Inflammatory macrophage (primary cell): ENCODE data around the gene RASSF7.

Experiments used
- DNase-seq, 2 donors: peaks; one replicate each; pipeline ENCODE4 v3.0.0-alpha.2; 2020 to 2022

Gene RASSF7

GRCh38 chr11:553083-553987 lies 7.4 kb upstream of the RASSF7 start:
- no peak for DNase-seq

- no peak for DNase-seq
Measured at GRCh38 chr11:553988-554340, 6.8 kb upstream of the RASSF7 start.

DNA sequence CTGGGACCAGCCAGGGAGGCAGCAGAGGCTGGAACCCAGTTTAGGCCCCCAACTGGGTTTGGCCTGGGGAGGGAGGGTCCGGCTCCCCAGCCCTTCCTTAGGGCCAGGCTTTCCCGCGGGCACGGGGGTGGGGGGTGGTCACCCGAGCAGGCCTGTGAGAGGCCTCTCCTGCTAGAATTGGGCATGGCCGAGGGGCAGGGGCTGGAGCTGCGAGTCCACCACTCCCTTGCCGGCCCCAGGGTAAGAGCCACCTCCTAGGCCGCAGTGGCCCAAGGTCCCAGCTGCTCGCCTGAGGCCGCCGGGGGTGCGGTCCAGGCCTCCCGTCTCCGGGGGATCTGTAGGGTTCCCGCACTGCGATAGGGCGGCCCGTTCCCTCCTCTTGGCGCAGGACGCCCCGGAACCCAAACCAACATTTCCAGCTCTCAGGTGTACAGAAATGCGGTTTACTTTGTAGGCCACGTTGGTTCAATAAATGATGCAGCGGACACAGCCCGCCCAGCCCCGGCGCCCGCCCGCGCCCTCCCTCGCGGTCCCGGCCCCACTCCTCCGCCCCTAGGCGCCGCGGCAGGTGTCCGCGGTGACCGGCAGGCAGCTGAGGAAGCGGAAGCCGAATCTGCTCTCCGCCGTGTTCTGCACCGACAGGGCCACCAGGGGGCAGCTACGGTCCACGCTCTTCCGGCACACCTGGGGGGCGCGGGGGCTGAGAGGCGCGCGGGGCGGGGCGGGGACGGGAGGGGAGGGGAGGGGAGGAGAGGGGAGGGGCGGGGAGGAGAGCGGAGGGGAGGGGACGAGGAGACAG lies 6.1 kb upstream of the RASSF7 start:
- peak; percentile 23 to 60 for DNase-seq

DNA sequence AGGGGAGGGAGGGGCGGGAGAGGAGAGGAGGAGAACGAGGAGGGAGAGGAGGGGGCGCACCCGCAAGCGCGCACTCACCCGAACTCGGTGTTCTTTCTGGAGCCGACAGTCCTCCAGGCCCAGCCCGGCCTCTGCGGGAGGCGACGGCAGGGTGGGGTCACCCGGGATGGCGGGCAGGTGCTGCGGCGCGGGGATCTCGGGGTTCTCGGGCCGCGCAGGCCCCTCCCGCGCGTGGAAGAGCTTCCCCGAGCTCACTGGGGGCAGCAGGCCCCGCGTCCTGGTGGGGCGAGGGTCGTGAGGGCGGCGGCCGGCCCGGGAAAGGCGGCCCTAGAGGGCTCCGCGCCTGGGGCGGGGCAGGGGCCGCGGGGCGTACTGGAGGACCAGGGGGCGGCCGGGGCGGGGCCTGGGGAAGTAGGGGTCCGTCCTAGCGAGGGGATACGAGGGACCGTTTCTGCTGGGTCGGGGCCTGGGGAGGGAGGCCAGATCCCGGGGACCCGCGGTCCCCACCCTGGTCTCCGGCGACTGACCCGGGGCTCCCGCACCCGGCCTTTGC lies 5.5 kb upstream of the RASSF7 start:
- DNase-seq = no peak

DNA sequence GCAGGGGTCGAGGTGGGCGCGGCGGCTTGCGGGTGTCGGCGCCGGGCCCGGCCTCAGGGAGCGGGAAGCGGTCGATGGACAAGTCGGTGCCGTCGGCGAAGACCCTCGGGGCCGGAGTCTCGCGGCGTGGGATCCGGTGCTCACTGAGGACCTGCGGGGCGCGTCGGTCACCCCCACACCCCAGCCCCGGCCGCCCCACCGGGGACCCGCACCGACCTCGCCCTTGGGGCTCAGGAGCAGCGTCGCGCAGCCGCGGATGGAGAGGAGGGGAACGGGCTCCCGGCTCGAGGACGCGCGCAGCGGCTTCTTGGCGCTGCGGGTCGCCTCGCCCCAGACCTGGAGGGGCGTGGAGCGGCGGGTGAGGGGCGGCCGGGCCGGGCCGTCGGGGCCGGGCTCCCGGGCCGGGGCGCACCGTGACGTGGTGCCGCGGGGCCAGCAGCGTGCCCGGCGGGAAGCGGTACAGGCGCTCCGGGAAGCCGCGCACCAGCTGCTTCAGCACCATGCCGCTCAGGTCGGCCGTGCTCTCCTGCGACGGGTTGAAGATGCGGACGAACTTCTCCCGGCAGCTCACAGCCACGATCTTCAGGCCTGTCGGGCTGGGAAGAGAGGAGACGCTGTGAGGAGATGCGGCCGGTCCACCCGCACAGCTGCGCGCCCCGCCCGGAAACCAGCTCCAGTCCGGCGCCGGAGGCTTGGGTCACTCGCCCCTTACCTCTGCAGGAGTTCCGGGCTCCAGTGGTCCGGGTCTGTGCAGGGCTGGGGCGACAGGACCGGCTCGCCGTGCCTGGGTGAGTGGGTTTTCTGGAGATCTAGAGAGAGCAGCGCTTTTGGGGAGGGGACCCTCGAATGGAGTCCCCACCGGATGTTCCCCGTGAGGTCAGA lies 4.7 kb upstream of the RASSF7 start:
- DNase-seq = no peak

DNA sequence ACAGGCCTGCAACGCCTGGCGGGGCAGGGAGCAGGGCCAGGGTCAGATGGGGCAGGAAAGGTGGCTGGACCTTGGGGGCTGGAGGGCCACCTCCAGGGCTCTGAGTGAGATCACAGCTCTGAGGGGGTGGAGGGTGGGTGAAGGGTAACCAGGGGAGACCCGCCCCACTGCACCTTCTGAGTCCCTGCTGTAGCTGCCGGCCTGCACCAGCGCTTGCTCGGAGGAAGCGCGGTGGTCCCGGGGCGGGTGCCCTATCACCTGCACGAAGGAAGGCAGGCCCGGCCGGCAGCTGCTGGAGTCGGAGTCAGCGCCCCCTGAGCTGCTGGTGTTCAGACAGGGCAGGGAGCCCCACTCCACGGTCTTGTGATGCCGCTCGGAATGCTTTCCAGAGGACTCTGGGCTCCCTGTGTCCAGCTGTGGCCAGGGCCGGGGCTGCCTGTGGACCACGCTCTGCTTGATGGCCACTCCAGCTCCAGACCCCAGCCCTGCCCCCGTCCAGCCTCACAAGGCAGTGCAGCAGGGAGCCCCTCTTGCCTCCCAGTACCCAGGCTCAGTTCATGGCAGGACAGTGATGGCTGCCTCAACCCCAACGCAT lies 4.0 kb upstream of the RASSF7 start:
- no peak for DNase-seq

DNA sequence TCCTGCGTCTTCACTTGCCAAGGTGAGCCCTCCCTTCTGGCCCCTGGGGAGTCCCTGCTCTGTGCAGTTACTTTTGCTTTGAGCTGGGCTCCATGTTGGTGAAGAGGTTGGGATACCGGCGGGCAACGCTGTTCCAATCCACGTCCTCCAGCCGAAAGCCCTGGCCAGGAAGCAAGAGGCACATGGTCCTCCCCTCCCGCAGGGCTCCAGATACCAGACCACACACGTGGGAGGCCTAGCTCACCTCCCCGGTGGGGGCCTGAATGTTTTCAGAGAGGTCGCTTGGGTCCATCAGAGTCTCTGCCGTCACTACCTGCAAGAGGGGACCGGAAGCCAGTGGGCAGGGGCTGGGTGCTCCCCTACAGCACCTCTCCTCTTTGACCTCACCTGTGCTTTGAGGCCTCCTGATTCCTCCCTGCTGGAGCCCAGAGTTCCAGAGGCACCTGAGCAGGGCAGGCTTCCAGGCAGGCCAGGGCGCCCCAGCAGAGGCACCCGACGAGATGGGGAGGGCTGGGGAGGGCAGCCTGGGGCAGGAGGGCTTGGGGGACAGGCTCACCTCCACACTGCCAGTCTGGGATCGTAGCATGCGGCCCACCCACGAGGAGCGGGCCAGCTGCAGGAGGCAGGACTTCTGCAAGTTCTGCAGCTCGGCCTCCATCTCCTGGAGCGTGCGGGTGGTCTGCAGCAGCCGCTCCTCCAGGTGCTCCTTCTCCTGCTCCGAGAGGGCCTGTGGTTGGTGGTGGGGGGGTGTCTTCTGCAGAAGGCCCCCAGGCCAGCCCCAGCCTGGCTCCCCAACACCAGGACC lies 3.2 kb upstream of the RASSF7 start:
- no peak for DNase-seq

DNA sequence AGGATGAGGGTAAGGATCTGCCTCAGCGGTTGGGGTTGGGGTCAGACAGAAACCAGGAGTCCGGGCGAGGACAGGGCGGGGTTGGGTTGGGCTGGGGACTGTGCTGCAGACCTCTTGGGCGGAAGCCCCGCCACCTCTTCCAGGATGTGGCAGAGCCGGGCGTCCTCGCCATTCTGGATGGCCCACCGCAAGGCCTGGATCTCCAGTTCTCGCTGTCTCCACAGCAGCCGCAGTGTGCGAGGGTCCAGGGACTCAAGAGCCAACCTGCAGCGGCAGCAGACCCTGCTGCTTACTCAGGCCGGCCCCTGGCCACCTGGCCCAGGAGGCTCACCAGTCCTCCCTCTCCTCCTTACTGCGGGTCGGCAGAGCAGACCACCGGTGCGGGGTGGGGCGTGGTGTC lies 2.3 kb upstream of the RASSF7 start:
- DNase-seq = no peak

GRCh38 chr11:559020-559620 lies 1.6 kb upstream of the RASSF7 start:
- no peak for DNase-seq

DNA sequence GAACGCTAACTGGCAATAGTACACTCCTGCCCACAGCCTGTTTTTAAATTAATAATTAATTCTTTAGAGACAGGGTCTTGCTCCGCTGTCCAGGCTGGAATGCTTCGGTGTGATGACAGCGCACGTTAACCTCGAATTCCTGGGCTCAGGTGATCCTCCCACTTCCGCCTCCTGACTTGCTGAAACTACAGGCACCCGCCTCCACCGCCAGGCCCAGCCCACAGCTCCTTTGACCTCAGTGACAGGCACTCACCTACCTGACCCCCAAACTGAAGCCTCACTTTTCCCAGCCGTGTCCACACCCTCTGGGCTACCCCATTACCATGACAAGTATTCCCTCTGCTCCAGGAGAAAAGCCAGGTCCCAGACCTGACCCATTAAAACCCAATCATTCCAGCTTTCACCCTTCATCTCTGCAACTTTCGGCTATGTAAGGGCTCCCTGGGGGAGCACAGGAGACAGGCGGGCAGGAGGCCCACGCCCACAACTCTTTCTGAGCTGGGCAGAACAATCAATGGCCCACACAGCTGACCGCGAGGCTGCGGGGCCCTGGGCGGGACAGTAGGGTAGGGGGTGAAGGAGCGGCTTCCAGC lies 962 bp upstream of the RASSF7 start:
- DNase-seq = no peak

DNA sequence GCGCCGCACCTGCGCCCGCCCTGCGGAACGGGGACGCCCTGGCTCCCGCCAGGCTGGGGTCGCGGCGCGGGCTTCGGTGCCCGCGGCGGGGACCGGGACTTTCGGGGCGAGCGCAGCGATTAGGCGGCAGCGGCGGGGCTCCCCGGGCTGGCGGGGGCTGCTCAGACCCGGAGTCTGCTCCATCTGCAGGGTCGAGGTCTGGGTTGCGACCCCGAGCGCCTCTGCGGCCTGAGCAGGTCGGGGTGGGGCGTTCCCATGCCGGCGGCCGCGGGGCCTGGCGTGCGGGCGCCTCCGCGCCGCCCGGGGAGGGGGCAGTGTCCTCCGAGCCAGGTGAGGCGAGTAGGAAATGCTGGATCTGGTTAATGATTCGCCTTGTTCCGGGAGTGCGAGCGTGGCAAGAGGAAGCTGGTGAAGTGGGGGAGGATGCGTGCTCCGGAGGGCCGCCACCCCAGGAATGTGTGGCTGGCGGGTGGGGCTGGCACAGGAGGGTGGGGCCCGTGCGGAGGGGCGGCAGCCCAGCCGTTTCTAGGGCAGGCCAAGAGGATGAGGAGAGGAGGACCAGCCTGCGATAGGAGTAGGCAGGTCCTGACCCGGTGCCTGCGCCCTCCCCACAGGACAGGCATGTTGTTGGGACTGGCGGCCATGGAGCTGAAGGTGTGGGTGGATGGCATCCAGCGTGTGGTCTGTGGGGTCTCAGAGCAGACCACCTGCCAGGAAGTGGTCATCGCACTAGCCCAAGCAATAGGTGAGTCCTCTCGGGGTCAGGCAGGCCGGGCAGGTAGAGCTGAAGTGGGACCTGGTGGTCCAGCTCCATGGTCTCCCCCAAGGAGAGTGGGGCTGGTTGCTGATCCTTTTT lies 606 bp downstream of the RASSF7 start:
- DNase-seq = peak in 1 of 2 donors; percentile 23

GRCh38 chr11:562046-562645 lies 1.4 kb downstream of the RASSF7 start:
- no peak for DNase-seq

DNA sequence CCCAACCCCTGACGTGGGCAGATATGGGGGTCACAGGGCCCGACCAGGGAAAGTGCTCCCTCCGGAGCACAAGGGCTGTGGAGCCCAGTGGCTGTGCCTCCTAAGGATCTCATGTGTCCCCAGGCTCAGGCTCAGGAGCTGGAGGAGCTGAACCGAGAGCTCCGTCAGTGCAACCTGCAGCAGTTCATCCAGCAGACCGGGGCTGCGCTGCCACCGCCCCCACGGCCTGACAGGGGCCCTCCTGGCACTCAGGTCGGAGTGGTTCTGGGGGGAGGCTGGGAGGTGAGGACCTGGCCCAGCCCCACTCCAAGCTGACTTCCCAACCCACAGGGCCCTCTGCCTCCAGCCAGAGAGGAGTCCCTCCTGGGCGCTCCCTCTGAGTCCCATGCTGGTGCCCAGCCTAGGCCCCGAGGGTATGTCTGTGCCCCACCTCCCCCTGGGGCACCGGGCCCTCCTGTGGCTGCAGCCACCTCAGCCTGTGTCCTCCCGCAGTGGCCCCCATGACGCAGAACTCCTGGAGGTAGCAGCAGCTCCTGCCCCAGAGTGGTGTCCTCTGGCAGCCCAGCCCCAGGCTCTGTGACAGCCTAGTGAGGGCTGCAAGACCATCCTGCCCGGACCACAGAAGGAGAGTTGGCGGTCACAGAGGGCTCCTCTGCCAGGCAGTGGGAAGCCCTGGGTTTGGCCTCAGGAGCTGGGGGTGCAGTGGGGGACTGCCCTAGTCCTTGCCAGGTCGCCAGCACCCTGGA lies 2.5 kb downstream of the RASSF7 start:
- DNase-seq = no peak

DNA sequence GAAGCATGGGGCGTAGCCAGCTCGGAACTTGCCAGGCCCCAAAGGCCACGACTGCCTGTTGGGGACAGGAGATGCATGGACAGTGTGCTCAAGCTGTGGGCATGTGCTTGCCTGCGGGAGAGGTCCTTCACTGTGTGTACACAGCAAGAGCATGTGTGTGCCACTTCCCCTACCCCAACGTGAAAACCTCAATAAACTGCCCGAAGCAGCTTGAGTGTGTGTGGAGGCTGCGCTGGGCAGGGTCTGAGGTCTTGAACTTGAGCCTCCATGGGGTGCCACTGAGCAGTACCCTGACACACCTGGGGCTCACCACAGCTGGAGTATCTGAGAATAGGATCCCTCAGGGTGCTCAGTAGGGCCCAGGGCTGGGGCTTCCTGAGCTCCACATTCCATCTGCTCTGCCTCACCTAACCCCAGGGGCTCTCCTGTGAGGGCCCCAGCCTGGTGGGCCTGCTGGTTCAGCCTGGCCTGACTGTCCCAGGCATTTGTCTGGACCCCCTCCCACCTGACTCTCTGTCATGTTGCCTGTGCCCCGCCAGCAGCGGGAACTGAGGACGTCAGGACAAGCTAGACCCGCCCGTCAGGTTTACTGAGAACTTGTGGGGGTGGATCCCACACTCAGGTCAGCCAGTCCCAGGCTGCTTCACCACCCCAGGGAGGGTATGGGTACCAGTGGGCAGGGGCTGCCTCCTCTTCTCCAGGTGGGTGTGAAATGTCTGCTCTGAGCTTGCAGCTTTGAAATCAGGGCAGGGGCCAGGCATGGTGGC lies 3.2 kb downstream of the RASSF7 start:
- DNase-seq = no peak

GRCh38 chr11:565921-566509 lies 5.2 kb downstream of the RASSF7 start:
- no peak for DNase-seq

DNA sequence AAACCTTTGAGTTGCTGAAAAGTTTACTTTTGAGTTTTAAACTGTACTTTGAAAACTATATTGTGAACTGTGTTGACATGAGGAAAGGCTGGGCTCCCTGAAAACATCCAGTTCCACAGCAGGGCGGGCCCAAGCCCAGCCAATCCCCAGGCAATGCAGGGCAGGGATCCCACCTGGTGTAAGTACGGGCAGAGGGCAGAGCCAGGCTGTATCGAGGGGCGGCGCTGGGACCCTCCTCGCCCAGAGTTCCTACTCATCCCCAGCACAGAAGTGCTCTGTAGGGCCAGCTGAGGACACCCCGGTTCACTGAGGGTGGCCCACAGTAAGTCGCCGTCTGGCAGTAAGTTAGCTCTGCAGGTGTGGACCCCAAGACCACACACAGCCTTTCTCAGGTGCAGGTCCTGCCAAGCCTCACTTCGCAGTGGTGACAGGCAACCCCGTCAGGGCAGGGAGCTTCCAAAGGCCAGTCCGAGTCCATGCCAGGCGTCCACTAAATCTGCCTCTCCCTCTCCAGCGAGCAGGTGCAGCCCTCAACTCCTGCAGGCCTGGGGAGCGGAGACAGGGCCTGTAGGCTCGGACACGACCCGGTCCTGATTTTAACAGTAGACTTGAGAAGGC lies 6.3 kb downstream of the RASSF7 start:
- DNase-seq = no peak
